HepG2 (cell line): ENCODE results near the gene SRC. TPM values are rescaled to one million over a fixed set of nuclear protein-coding genes. Genes with fewer than 3 reads are reported as not detected.
A peak's percentile ranks its signal among the peaks of the same experiment; 100 is the strongest.

Experiments
- DMTF1 ChIP-seq: sonication (generic); formaldehyde crosslinking; IDR thresholded peaks from 2 replicates; pipeline ENCODE4 v1.4.0; 2020; ENCODE audit warnings: mild to moderate bottlenecking, missing genetic modification reagents
- HNF4G ChIP-seq, 2 experiments: sonication (generic) in 1 of 2; formaldehyde crosslinking in 1 of 2; IDR thresholded peaks; 2 replicates each; pipeline versions ENCODE4 v1.4.0 to v1.6.1; 2011 to 2020; ENCODE audit warnings: borderline replicate concordance in 2 of 2, low read depth in 2 of 2, mild to moderate bottlenecking in 2 of 2, low read length in 1 of 2, missing genetic modification reagents in 1 of 2, moderate library complexity in 1 of 2
- MIXL1 ChIP-seq: IDR thresholded peaks from 2 replicates; pipeline ENCODE4 v1.6.1; 2016
- NFAT5 ChIP-seq: sonication (generic); formaldehyde crosslinking; IDR thresholded peaks from 2 replicates; pipeline ENCODE4 v1.4.0; 2020; ENCODE audit warnings: missing genetic modification reagents
- PATZ1 ChIP-seq: sonication (generic); formaldehyde crosslinking; IDR thresholded peaks from 2 replicates; pipeline ENCODE4 v1.4.0; 2020; ENCODE audit warnings: missing genetic modification reagents
- SIX1 ChIP-seq: sonication (generic); formaldehyde crosslinking; IDR thresholded peaks from 2 replicates; pipeline ENCODE4 v1.4.0; 2020; ENCODE audit warnings: missing genetic modification reagents, borderline replicate concordance
- ZFP1 ChIP-seq: IDR thresholded peaks from 2 replicates; pipeline ENCODE4 v1.6.1; 2016
- ZFP37 ChIP-seq: sonication (generic); formaldehyde crosslinking; IDR thresholded peaks from 2 replicates; pipeline ENCODE4 v1.4.0; 2020; ENCODE audit warnings: missing genetic modification reagents, borderline replicate concordance
- ZFP41 ChIP-seq: sonication (generic); formaldehyde crosslinking; IDR thresholded peaks from 2 replicates; pipeline ENCODE4 v1.4.0; 2020; ENCODE audit warnings: mild to moderate bottlenecking, missing genetic modification reagents, borderline replicate concordance
- ZNF629 ChIP-seq: sonication (generic); formaldehyde crosslinking; conservative IDR thresholded peaks from 2 replicates; pipeline ENCODE4 v1.5.0; 2020; ENCODE audit warnings: missing genetic modification reagents
- ZNF678 ChIP-seq: sonication (generic); formaldehyde crosslinking; IDR thresholded peaks from 2 replicates; pipeline ENCODE4 v1.4.0; 2020; ENCODE audit warnings: mild to moderate bottlenecking, missing genetic modification reagents
- ZNF781 ChIP-seq: sonication (generic); formaldehyde crosslinking; IDR thresholded peaks from 2 replicates; pipeline ENCODE4 v1.5.1; 2020; ENCODE audit warnings: borderline replicate concordance, mild to moderate bottlenecking, missing genetic modification reagents; ENCODE audit errors: not compliant biosample characterization
- polyA plus RNA-seq, 8 experiments: library from polyadenylated mRNA; depleted of rRNA in 3 of 8; stranded (reverse) in 7 of 8; unstranded in 1 of 8; fragments of >200 nt; fragmentation: Illumina TruSeq in 4 of 8; extraction: Trizol in 4 of 8; gene quantifications; 2 replicates each; pipeline versions ENCODE4 v1.2.1 to v1.2.3, GENCODE V29; 2011 to 2016; ENCODE audit warnings: low read depth in 4 of 8, missing spikeins in 1 of 8, mixed read lengths in 1 of 8; ENCODE audit not compliant: insufficient read depth in 1 of 8
- total RNA-seq, 5 experiments: library from RNA; depleted of rRNA; stranded (reverse); fragments of >200 nt; fragmentation: Illumina TruSeq; extraction: Trizol; gene quantifications; 2 replicates each; pipeline ENCODE4 v1.2.3, GENCODE V29; 2016; ENCODE audit warnings: low read depth in 1 of 5
- TF ChIP-seq, protein P1 (sequence below): sonication (generic); formaldehyde crosslinking; IDR thresholded peaks from 2 replicates; pipeline ENCODE4 v1.4.0; 2020; ENCODE audit warnings: missing genetic modification reagents, borderline replicate concordance
- TF ChIP-seq, protein P2 (sequence below): sonication (generic); formaldehyde crosslinking; IDR thresholded peaks from 2 replicates; pipeline ENCODE4 v1.9.0; 2021; ENCODE audit warnings: missing genetic modification reagents, borderline replicate concordance

SRC gene
- total and polyA plus RNA-seq, 2 of the 13 experiments (the other 11 are each of a cell fraction or from before 2014, with no cell fraction given), result 54.7 to 192 TPM

- TF ChIP-seq DMTF1 (CRISPR knock-in tag) (0 out of 2 replicates have a peak, but pooled peaks have one; percentile 29), ZNF678 (CRISPR knock-in tag) (0 out of 2 replicates have a peak, but pooled peaks have one; percentile 67), ZFP1 (peak; percentile 84; the same call in 1 of the 2 replicates), ZFP41 (CRISPR knock-in tag) (no peak), SIX1 (CRISPR knock-in tag) (peak; percentile 78), HNF4G (IDR thresholded peaks at IDR 0.05; ENCODE audit: borderline replicate concordance, low read depth, low read length) (peak; percentile 88), HNF4G (CRISPR knock-in tag; IDR thresholded peaks at IDR 0.05; ENCODE audit: borderline replicate concordance, low read depth) (peak; percentile 91), NFAT5 (CRISPR knock-in tag) (no peak; the same call in 1 of the 2 replicates), PATZ1 (peak; percentile 91), ZFP37 (CRISPR knock-in tag) (no peak), ZNF629 (CRISPR knock-in tag) (peak; percentile 86), ZNF781 (CRISPR knock-in tag) (peak; percentile 66), MIXL1 (CRISPR knock-in tag) (peak; percentile 72; the same call in 1 of the 2 replicates)
- TF ChIP-seq, protein P1, sequence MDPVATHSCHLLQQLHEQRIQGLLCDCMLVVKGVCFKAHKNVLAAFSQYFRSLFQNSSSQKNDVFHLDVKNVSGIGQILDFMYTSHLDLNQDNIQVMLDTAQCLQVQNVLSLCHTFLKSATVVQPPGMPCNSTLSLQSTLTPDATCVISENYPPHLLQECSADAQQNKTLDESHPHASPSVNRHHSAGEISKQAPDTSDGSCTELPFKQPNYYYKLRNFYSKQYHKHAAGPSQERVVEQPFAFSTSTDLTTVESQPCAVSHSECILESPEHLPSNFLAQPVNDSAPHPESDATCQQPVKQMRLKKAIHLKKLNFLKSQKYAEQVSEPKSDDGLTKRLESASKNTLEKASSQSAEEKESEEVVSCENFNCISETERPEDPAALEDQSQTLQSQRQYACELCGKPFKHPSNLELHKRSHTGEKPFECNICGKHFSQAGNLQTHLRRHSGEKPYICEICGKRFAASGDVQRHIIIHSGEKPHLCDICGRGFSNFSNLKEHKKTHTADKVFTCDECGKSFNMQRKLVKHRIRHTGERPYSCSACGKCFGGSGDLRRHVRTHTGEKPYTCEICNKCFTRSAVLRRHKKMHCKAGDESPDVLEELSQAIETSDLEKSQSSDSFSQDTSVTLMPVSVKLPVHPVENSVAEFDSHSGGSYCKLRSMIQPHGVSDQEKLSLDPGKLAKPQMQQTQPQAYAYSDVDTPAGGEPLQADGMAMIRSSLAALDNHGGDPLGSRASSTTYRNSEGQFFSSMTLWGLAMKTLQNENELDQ (CRISPR knock-in tag), result 0 out of 2 replicates have a peak, but pooled peaks have one; percentile 48
- TF ChIP-seq, protein P2, sequence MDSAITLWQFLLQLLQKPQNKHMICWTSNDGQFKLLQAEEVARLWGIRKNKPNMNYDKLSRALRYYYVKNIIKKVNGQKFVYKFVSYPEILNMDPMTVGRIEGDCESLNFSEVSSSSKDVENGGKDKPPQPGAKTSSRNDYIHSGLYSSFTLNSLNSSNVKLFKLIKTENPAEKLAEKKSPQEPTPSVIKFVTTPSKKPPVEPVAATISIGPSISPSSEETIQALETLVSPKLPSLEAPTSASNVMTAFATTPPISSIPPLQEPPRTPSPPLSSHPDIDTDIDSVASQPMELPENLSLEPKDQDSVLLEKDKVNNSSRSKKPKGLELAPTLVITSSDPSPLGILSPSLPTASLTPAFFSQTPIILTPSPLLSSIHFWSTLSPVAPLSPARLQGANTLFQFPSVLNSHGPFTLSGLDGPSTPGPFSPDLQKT (CRISPR knock-in tag), result no peak
Observed at GRCh38 chr20:37390891-37391525, 45.1 kb downstream of the SRC start (continued).
